MM.1S (cell line): ENCODE data around the gene PPP4R2.

Experiments used
- DNase-seq: peaks from one replicate; pipeline ENCODE4 v3.0.0-alpha.2; 2015
- H2AFZ ChIP-seq: fragments of 300-600 bp; sonication (generic); 2 replicates; pipeline ENCODE4 v1.6.0; 2016; ENCODE audit warnings: antibody characterized with exemption, low read length
- H3F3A ChIP-seq: fragments of 300-600 bp; sonication (generic); 2 replicates; pipeline ENCODE4 v1.6.1; 2016; ENCODE audit warnings: mild to moderate bottlenecking, antibody characterized with exemption, low read length, moderate library complexity, mixed read lengths; ENCODE audit not compliant: insufficient read depth
- H3K27ac ChIP-seq: fragments of 300-600 bp; sonication (generic); 2 replicates; pipeline ENCODE4 v1.5.1; 2016; ENCODE audit warnings: mild to moderate bottlenecking, low read length
- H3K27me3 ChIP-seq: fragments of 300-600 bp; sonication (generic); replicated peaks from 2 replicates; pipeline ENCODE4 v1.6.0; 2016; ENCODE audit warnings: low read length; ENCODE audit not compliant: insufficient read depth
- H3K36me3 ChIP-seq: fragments of 300-600 bp; sonication (generic); replicated peaks from 2 replicates; pipeline ENCODE4 v1.6.1; 2016; ENCODE audit warnings: mild to moderate bottlenecking, low read length, mixed read lengths; ENCODE audit not compliant: insufficient read depth
- H3K4me1 ChIP-seq: fragments of 300-600 bp; sonication (generic); 2 replicates; pipeline ENCODE4 v1.6.1; 2016; ENCODE audit warnings: low read length, mixed read lengths
- H3K4me2 ChIP-seq: fragments of 300-600 bp; sonication (generic); 2 replicates; pipeline ENCODE4 v1.6.0; 2016; ENCODE audit warnings: low read depth, low read length
- H3K4me3 ChIP-seq: fragments of 300-600 bp; sonication (generic); 2 replicates; pipeline ENCODE4 v1.5.1; 2016; ENCODE audit warnings: low read length, mixed read lengths
- H3K79me2 ChIP-seq: fragments of 300-600 bp; sonication (generic); 2 replicates; pipeline ENCODE4 v1.6.1; 2016; ENCODE audit warnings: mixed run types, low read length, mixed read lengths
- H3K9ac ChIP-seq: fragments of 300-600 bp; sonication (generic); 2 replicates; pipeline ENCODE4 v1.6.1; 2016; ENCODE audit warnings: low read length, mixed read lengths
- H3K9me2 ChIP-seq: fragments of 300-600 bp; sonication (generic); replicated peaks from 2 replicates; pipeline ENCODE4 v1.6.1; 2016; ENCODE audit warnings: mild to moderate bottlenecking, low read length, mixed read lengths; ENCODE audit not compliant: insufficient read depth
- H3K9me3 ChIP-seq: fragments of 300-600 bp; sonication (generic); replicated peaks from 2 replicates; pipeline ENCODE4 v1.6.1; 2016; ENCODE audit warnings: mild to moderate bottlenecking, low read length, mixed read lengths; ENCODE audit not compliant: insufficient read depth
- H4K20me1 ChIP-seq: fragments of 300-600 bp; sonication (generic); 2 replicates; pipeline ENCODE4 v1.6.1; 2016; ENCODE audit warnings: mild to moderate bottlenecking, low read length, moderate library complexity, mixed read lengths; ENCODE audit not compliant: insufficient read depth
- CTCF ChIP-seq: fragments of 300-600 bp; sonication (generic); IDR thresholded peaks from 2 replicates; pipeline ENCODE4 v1.5.1; 2016; ENCODE audit warnings: antibody characterized with exemption, low read length, mixed read lengths
- EZH2 ChIP-seq: fragments of 300-600 bp; sonication (generic); optimal IDR thresholded peaks from 2 replicates; pipeline ENCODE3; 2017; ENCODE audit warnings: low read depth, mild to moderate bottlenecking, antibody characterized with exemption, low read length, mixed read lengths
- EZH2phosphoT487 ChIP-seq: fragments of 300-600 bp; sonication (generic); IDR thresholded peaks from 2 replicates; pipeline ENCODE4 v1.6.1; 2018; ENCODE audit warnings: antibody characterized with exemption, low read length

PPP4R2 gene

GRCh38 chr3:73036694-73037591 lies 40.3 kb downstream of the PPP4R2 start:
- Histone ChIP-seq H4K20me1 (peaks cover 48% of the 10 kb centered on the region; the same call in 1 of the 2 replicates), H3K9me2 (no peaks in the 10 kb centered on the region), H3K79me2 (peaks cover 100% of the 10 kb centered on the region), H3K9me3 (no peaks in the 10 kb centered on the region), H3K27me3 (no peaks in the 10 kb centered on the region), H3K36me3 (0 out of 2 replicates have a peak, but pooled peaks cover 6% of the 10 kb centered on the region), H3K4me3 (peak overlapping the region; percentile 8; the same call in 1 of the 2 replicates), H2AFZ (no peak overlapping the region), H3F3A (peaks cover 27% of the 10 kb centered on the region), H3K27ac (peak overlapping the region; percentile 79), H3K4me2 (peak overlapping the region; percentile 50), H3K9ac (peak overlapping the region; percentile 12; the same call in 1 of the 2 replicates), H3K4me1 (peaks cover 34% of the 10 kb centered on the region)
- no peak for TF ChIP-seq CTCF
- TF ChIP-seq EZH2 = no peak
- TF ChIP-seq EZH2phosphoT487 = no peak
- no peak for DNase-seq

- peaks cover 37% of the 10 kb centered on the region for H3K4me1 ChIP-seq
- no peaks in the 10 kb centered on the region for H3K9me3 ChIP-seq
- H3K4me3 ChIP-seq = no peak overlapping the region
- H3K4me2 ChIP-seq = no peak overlapping the region
- no peak overlapping the region for H3K27ac ChIP-seq
- peaks cover 100% of the 10 kb centered on the region for H3K79me2 ChIP-seq
- peaks cover 62% of the 10 kb centered on the region for H4K20me1 ChIP-seq
- no peaks in the 10 kb centered on the region for H3K9me2 ChIP-seq
- no peak overlapping the region for H2AFZ ChIP-seq
- no peak for TF ChIP-seq EZH2phosphoT487
- TF ChIP-seq CTCF = no peak
- TF ChIP-seq EZH2 = no peak
- H3F3A ChIP-seq = peaks cover 25% of the 10 kb centered on the region
- H3K9ac ChIP-seq = no peak overlapping the region
- peaks cover under 1% of the 10 kb centered on the region; the same call in 1 of the 2 replicates for H3K36me3 ChIP-seq
- DNase-seq = no peak
- no peaks in the 10 kb centered on the region for H3K27me3 ChIP-seq
Observed at GRCh38 chr3:73041537-73041936, 44.9 kb downstream of the PPP4R2 start.

GRCh38 chr3:73043414-73043813 lies 46.8 kb downstream of the PPP4R2 start:
- TF ChIP-seq EZH2 = no peak
- TF ChIP-seq EZH2phosphoT487 = no peak
- TF ChIP-seq CTCF = no peak
- no peaks in the 10 kb centered on the region; the same call in 1 of the 2 replicates for H3K36me3 ChIP-seq
- no peak for DNase-seq
- no peaks in the 10 kb centered on the region for H3K9me2 ChIP-seq
- H3K9ac ChIP-seq = no peak overlapping the region
- no peak overlapping the region for H3K4me2 ChIP-seq
- no peaks in the 10 kb centered on the region for H3K27me3 ChIP-seq
- no peaks in the 10 kb centered on the region for H3K9me3 ChIP-seq
- H2AFZ ChIP-seq = no peak overlapping the region
- no peak overlapping the region for H3K4me3 ChIP-seq
- no peak overlapping the region for H3K27ac ChIP-seq
- peaks cover 6% of the 10 kb centered on the region for H3F3A ChIP-seq
- peaks cover 100% of the 10 kb centered on the region for H3K79me2 ChIP-seq
- H4K20me1 ChIP-seq = peaks cover 54% of the 10 kb centered on the region
- peaks cover 21% of the 10 kb centered on the region for H3K4me1 ChIP-seq
